NCI-H1417 treated with DMSO at 0.1 percent for 48 hours (cell line): Measurements from ENCODE around the gene SAXO1.
"Not testable (repeated sequence)": the region's sequence is repeated elsewhere in the genome, so short reads cannot be mapped to it uniquely, and the experiment has no call there.

Source experiments
- DNase-seq: peaks from one replicate; lab custom pipeline; 2025; lab: John Stamatoyannopoulos, UW

Gene SAXO1

GRCh38 chr9:19033015-19033414 is at the start of gene SAXO1:
Gene SAXO1 (minus strand): TSS chr9:19033209. CDS start chr9:19032908, 301 bp downstream.
- no peak for DNase-seq

GRCh38 chr9:19074836-19075235 is 41.8 kb upstream of the SAXO1 start:
- DNase-seq: no peak

GRCh38 chr9:19074229-19074628 is 41.2 kb upstream of the SAXO1 start:
- DNase-seq: no peak

- no peak for DNase-seq
Observed at GRCh38 chr9:19057033-19057432, 24.0 kb upstream of the SAXO1 start.

GRCh38 chr9:19050637-19051591 is 17.9 kb upstream of the SAXO1 start:
- no peak for DNase-seq

GRCh38 chr9:19049917-19050636 is 17.1 kb upstream of the SAXO1 start:
- no peak for DNase-seq

GRCh38 chr9:19048966-19049916 is 16.2 kb upstream of the SAXO1 start, which contains the start of gene RRAGA:
Gene RRAGA (plus strand): TSS chr9:19049427. CDS start chr9:19049660, 233 bp downstream.
- peak; percentile 77 for DNase-seq

GRCh38 chr9:19036611-19037010 is 3.6 kb upstream of the SAXO1 start:
- DNase-seq: no peak

- DNase-seq: no peak
Observed at GRCh38 chr9:19032406-19032805, 603 bp downstream of the SAXO1 start.

GRCh38 chr9:19030899-19031298 is 2.1 kb downstream of the SAXO1 start:
- DNase-seq: no peak

- no peak for DNase-seq
Observed at GRCh38 chr9:19028835-19029451, 4.1 kb downstream of the SAXO1 start.

- no peak for DNase-seq
Observed at GRCh38 chr9:19027825-19028224, 5.2 kb downstream of the SAXO1 start.

GRCh38 chr9:19026375-19026774 is 6.6 kb downstream of the SAXO1 start:
- no peak for DNase-seq

GRCh38 chr9:19023078-19023477 is 9.9 kb downstream of the SAXO1 start:
- DNase-seq: no peak

GRCh38 chr9:19022206-19022605 is 10.8 kb downstream of the SAXO1 start:
- no peak for DNase-seq

- DNase-seq: not testable (repeated sequence)
Observed at GRCh38 chr9:19021649-19022048, 11.4 kb downstream of the SAXO1 start.

- no peak for DNase-seq
Observed at GRCh38 chr9:19020886-19021455, 12.0 kb downstream of the SAXO1 start.

GRCh38 chr9:19018201-19018600 is 14.8 kb downstream of the SAXO1 start:
- no peak for DNase-seq

GRCh38 chr9:19009391-19009965 is 23.5 kb downstream of the SAXO1 start:
- no peak for DNase-seq

GRCh38 chr9:19000133-19000532 is 32.9 kb downstream of the SAXO1 start:
- DNase-seq: no peak
